Measurements from ENCODE around the gene HMSD.
A peak's percentile ranks its signal among the peaks of the same experiment; 100 is the strongest.

The HMSD gene

GRCh38 chr18:63992751-63993150, 43.6 kb downstream of the HMSD start:
- no peak for DNase-seq (ENCODE audit: low read depth, low spot score)

GRCh38 chr18:63994783-63995399, 45.8 kb downstream of the HMSD start:
- peak; percentile 89 for DNase-seq (ENCODE audit: low read depth, low spot score)

GRCh38 chr18:63997041-63997440, 47.9 kb downstream of the HMSD start:
- DNase-seq (ENCODE audit: low read depth, low spot score), result no peak

DNA sequence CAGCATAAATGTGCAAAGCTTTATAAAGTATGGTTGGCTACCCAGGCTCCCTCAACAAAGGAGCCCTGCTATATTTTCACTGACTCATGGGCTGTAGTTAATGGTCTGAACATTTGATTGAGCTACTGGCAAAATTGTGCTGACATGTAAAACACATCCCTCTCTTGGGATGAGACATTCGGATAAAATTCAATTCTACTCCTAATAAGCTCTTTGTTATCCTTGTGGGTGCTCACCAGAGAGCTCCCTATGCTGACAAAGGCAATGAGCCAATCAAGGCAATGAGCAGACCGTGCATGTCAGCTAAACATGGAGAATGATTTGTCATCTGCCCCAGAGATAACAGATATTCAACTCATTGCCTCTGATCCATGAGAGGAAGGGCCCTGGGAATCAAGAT, 48.5 kb downstream of the HMSD start:
- no peak for DNase-seq (ENCODE audit: low read depth, low spot score)

DNA sequence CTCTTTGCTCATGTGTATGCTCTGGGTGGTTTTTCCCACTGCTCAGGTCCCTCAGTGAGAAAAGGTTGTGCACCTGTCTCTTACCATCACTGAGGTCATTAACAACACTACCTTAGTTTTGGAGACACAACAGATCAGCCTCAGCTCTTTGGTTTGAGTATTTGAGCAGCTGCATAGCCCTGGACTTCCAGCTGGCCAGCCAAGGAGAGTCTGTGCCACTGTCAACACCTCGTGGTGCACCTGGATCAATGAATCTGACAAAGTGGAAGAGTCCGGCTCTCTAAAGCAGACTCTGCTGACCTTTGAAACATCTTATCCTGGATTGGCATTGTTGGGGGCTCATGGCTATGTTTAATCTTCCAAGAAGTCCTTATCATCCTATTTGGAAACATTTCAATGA, 50.8 kb downstream of the HMSD start:
- DNase-seq (ENCODE audit: low read depth, low spot score), result no peak

- no peak for DNase-seq (ENCODE audit: low read depth, low spot score)
Measured at GRCh38 chr18:64002581-64002980, 53.5 kb downstream of the HMSD start.

DNA sequence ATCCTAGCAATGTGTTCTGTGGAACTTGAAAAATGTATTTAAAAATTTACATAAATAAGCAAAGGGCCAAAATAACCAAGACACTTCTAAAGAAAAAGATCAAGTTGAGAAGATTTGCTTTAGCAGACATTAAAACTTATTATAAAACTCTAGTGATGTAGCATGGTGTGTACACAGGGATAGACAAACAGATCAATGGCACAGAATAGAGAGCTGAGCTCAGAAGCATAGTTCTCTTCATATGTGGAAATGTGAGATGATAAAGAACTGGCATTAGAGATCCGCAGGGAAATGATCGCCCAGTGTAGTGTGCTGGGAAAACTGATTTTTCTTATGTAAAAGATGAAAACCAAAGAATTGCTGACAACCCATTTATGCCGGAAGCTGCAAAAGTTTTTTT, 60.2 kb downstream of the HMSD start:
- no peak for DNase-seq (ENCODE audit: low read depth, low spot score)
